ENCODE results near the gene CHDH. TPM values are rescaled to one million over a fixed set of nuclear protein-coding genes. Genes with fewer than 3 reads are reported as not detected.

CHDH gene
- polyA plus RNA-seq, 2 donors: 0.46 to 0.53 TPM

GRCh38 chr3:53772562-53772961 is 73.7 kb downstream of the CHDH start:
- H3K9me3 ChIP-seq (ENCODE audit: control insufficient read depth in 2 of 2, insufficient read depth in 1 of 2, low read depth in 1 of 2, low read length in 1 of 2): no peaks in the 10 kb centered on the region
- WGBS, 2 donors: 84 to 90% methylated on average over 14 of the region's 14 CpGs
- H3K27me3 ChIP-seq (ENCODE audit: control insufficient read depth in 1 of 2, insufficient read depth in 2 of 2, low read length in 2 of 2): no peaks in the 10 kb centered on the region
- H3K4me1 ChIP-seq (ENCODE audit: control insufficient read depth in 2 of 2, insufficient read depth in 2 of 2, low read length in 1 of 2): peaks cover 0 to 2% of the 10 kb centered on the region in 2 donors
- H3K27ac ChIP-seq (ENCODE audit: low read depth in 2 of 2, low read length in 1 of 2): no peak overlapping the region
- no peaks in the 10 kb centered on the region for H3K36me3 ChIP-seq (ENCODE audit: control insufficient read depth in 2 of 2, insufficient read depth in 2 of 2, low read length in 1 of 2)
- H3K4me3 ChIP-seq (ENCODE audit: low read depth in 1 of 2, low read length in 2 of 2): no peak overlapping the region

DNA sequence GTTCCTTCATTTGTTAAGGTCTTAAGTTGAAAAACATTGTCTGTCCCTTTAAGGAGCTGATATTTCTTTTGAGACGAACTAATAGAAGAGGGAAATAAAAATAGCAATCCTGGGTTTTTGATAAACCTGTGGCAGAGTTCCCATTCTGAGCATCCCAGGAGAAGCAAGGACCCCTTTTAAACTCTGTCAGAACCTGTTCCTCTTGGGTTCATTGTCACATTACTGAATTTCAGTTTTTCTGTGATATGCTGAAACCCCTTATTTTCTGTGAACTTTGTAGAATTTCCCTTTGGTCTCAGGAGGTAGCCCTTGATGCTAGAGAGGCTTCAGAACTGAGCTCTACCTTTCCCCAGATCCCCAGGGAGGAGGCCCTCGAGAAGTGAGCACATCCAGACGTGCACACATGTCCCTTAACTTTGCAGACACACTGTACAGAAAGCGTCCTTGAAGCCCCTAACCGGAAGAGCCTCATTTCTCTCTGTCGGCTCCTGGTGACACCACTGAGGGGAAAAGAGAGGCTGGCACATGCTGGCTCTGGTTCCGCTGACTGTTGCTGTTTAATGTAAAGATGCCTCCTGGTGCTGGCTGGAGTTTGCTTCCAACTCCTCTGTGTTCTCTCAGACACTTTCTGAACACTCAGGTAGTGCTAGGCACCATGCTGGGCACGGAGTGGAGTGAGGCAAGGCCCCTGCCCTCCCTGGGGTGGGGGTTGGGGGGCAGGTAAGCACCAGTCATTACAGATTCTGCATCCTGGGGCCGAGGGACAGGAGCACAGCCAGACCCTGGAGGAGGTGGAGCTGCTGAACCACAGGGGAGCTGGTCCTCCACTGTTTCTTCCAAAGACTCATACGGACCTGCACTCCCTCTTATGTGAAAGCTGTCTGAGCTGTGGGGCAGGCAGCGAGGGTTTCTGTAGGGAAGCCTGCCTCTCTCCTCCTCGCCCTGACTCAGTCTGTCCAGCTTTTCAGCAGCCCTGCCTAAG is 77.5 kb downstream of the CHDH start:
- H3K9me3 ChIP-seq (ENCODE audit: control insufficient read depth in 2 of 2, insufficient read depth in 1 of 2, low read depth in 1 of 2, low read length in 1 of 2): no peaks in the 10 kb centered on the region
- H3K27me3 ChIP-seq (ENCODE audit: control insufficient read depth in 1 of 2, insufficient read depth in 2 of 2, low read length in 2 of 2): no peaks in the 10 kb centered on the region
- WGBS, 2 donors: 73 to 76% methylated on average over 12 of the region's 12 CpGs
- no peaks in the 10 kb centered on the region for H3K36me3 ChIP-seq (ENCODE audit: control insufficient read depth in 2 of 2, insufficient read depth in 2 of 2, low read length in 1 of 2)
- H3K27ac ChIP-seq (ENCODE audit: low read depth in 2 of 2, low read length in 1 of 2): no peak overlapping the region
- H3K4me3 ChIP-seq (ENCODE audit: low read depth in 1 of 2, low read length in 2 of 2): no peak overlapping the region
- peaks cover 0 to 2% of the 10 kb centered on the region in 2 donors for H3K4me1 ChIP-seq (ENCODE audit: control insufficient read depth in 2 of 2, insufficient read depth in 2 of 2, low read length in 1 of 2)

GRCh38 chr3:53766706-53767105 is 79.5 kb downstream of the CHDH start:
- WGBS, 2 donors: 91 to 94% methylated on average over 7 of the region's 7 CpGs
- Histone ChIP-seq H3K9me3 (ENCODE audit: control insufficient read depth in 2 of 2, insufficient read depth in 1 of 2, low read depth in 1 of 2, low read length in 1 of 2) (no peaks in the 10 kb centered on the region), H3K27me3 (ENCODE audit: control insufficient read depth in 1 of 2, insufficient read depth in 2 of 2, low read length in 2 of 2) (no peaks in the 10 kb centered on the region), H3K27ac (ENCODE audit: low read depth in 2 of 2, low read length in 1 of 2) (no peak overlapping the region), H3K4me1 (ENCODE audit: control insufficient read depth in 2 of 2, insufficient read depth in 2 of 2, low read length in 1 of 2) (no peaks in the 10 kb centered on the region), H3K36me3 (ENCODE audit: control insufficient read depth in 2 of 2, insufficient read depth in 2 of 2, low read length in 1 of 2) (no peaks in the 10 kb centered on the region), H3K4me3 (ENCODE audit: low read depth in 1 of 2, low read length in 2 of 2) (no peak overlapping the region)

DNA sequence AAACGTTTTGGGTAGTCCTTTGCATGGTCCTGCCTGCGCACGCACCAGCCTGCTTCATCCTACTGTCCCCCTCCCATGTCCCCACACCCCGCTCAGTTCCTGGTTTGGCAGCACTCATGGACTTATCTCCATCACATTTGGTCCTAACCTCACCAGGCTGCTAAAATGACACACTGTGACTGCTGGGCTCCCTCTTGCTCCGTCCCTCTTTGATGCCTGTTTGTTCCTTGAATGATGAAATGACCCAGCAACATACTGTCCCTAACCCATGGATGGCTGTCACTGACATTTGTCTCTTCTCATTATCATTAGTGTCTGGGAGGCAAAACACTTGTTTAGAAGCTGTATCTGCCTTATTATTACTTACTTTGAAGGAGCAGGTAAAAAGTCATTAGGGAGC is 80.5 kb downstream of the CHDH start:
- Histone ChIP-seq H3K4me3 (ENCODE audit: low read depth in 1 of 2, low read length in 2 of 2) (no peak overlapping the region), H3K36me3 (ENCODE audit: control insufficient read depth in 2 of 2, insufficient read depth in 2 of 2, low read length in 1 of 2) (no peaks in the 10 kb centered on the region), H3K4me1 (ENCODE audit: control insufficient read depth in 2 of 2, insufficient read depth in 2 of 2, low read length in 1 of 2) (no peaks in the 10 kb centered on the region), H3K27ac (ENCODE audit: low read depth in 2 of 2, low read length in 1 of 2) (no peak overlapping the region), H3K27me3 (ENCODE audit: control insufficient read depth in 1 of 2, insufficient read depth in 2 of 2, low read length in 2 of 2) (no peaks in the 10 kb centered on the region), H3K9me3 (ENCODE audit: control insufficient read depth in 2 of 2, insufficient read depth in 1 of 2, low read depth in 1 of 2, low read length in 1 of 2) (no peaks in the 10 kb centered on the region)
- WGBS, 2 donors: 81 to 83% methylated on average over 5 of the region's 5 CpGs

- no peaks in the 10 kb centered on the region for H3K36me3 ChIP-seq (ENCODE audit: control insufficient read depth in 2 of 2, insufficient read depth in 2 of 2, low read length in 1 of 2)
- H3K4me1 ChIP-seq (ENCODE audit: control insufficient read depth in 2 of 2, insufficient read depth in 2 of 2, low read length in 1 of 2): no peaks in the 10 kb centered on the region
- H3K27ac ChIP-seq (ENCODE audit: low read depth in 2 of 2, low read length in 1 of 2): no peak overlapping the region
- H3K9me3 ChIP-seq (ENCODE audit: control insufficient read depth in 2 of 2, insufficient read depth in 1 of 2, low read depth in 1 of 2, low read length in 1 of 2): no peaks in the 10 kb centered on the region
- no peaks in the 10 kb centered on the region for H3K27me3 ChIP-seq (ENCODE audit: control insufficient read depth in 1 of 2, insufficient read depth in 2 of 2, low read length in 2 of 2)
- WGBS, 2 donors: 68 to 82% methylated on average over 14 of the region's 14 CpGs
- H3K4me3 ChIP-seq (ENCODE audit: low read depth in 1 of 2, low read length in 2 of 2): no peak overlapping the region
Observed at GRCh38 chr3:53764026-53764775, 82.0 kb downstream of the CHDH start.

GRCh38 chr3:53763353-53763752 is 82.9 kb downstream of the CHDH start:
- H3K27ac ChIP-seq (ENCODE audit: low read depth in 2 of 2, low read length in 1 of 2): no peak overlapping the region
- H3K4me3 ChIP-seq (ENCODE audit: low read depth in 1 of 2, low read length in 2 of 2): no peak overlapping the region
- 84 to 85% methylated on average over 7 of the region's 7 CpGs for WGBS, 2 donors
- no peaks in the 10 kb centered on the region for H3K4me1 ChIP-seq (ENCODE audit: control insufficient read depth in 2 of 2, insufficient read depth in 2 of 2, low read length in 1 of 2)
- no peaks in the 10 kb centered on the region for H3K36me3 ChIP-seq (ENCODE audit: control insufficient read depth in 2 of 2, insufficient read depth in 2 of 2, low read length in 1 of 2)
- H3K9me3 ChIP-seq (ENCODE audit: control insufficient read depth in 2 of 2, insufficient read depth in 1 of 2, low read depth in 1 of 2, low read length in 1 of 2): no peaks in the 10 kb centered on the region
- no peaks in the 10 kb centered on the region for H3K27me3 ChIP-seq (ENCODE audit: control insufficient read depth in 1 of 2, insufficient read depth in 2 of 2, low read length in 2 of 2)

Other genes starting within 250 kb of the CHDH start
- under 1 TPM; 0.42 to 0.81 TPM for gene IL17RB, start 149 bp upstream of the CHDH start, polyA plus RNA-seq
- 1 to 10 TPM; 7.1 to 9.2 TPM for gene ACTR8, start 35.7 kb upstream of the CHDH start, polyA plus RNA-seq
- 10 to 100 TPM; 50.3 to 81.1 TPM for gene SELENOK, start 45.4 kb upstream of the CHDH start, polyA plus RNA-seq